ENCODE measurements around the gene HCFC1R1. TPM values are rescaled to one million over a fixed set of nuclear protein-coding genes. Genes with fewer than 3 reads are reported as not detected.

HCFC1R1 gene
- polyA plus RNA-seq, 3 donors, result 16.7 to 27.1 (median 19.9) TPM

DNA sequence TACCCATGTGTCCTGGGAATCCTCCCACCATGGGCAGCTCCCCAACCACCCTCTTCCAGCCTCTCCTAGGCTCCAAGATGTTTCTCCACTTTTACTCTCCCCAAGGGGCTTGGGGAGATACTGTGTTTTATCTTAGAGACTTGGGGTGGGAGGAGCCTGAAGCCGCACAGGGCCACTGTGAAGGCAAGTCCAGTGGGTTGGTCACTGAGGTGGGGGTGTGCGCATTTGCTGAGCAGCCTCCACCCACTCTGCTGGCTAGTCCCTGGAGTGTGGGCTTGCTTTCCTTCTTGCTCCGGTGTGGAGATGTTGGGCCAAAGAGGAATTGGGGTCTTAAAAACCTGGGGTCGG is 15.1 kb downstream of the HCFC1R1 start:
- Histone ChIP-seq H3K27me3 (ENCODE audit: control insufficient read depth in 2 of 2, insufficient read depth in 2 of 2, low read length in 2 of 2) (peaks cover 0 to 23% of the 10 kb centered on the region in 2 donors), H3K4me3 (replicated peaks in 1 of 3; ENCODE audit: low read depth in 2 of 3, low read length in 3 of 3) (peak overlapping the region in 1 of 3 experiments; percentile 75), H3K4me1 (ENCODE audit: control insufficient read depth in 1 of 2, insufficient read depth in 2 of 2, low read length in 2 of 2) (peaks cover 49 to 56% of the 10 kb centered on the region in 2 donors), H3K36me3 (replicated peaks in 1 of 2; ENCODE audit: control insufficient read depth in 1 of 2, insufficient read depth in 2 of 2, low read length in 2 of 2) (no peaks in the 10 kb centered on the region), H3K9ac (ENCODE audit: insufficient read depth, low read length, poor library complexity, severe bottlenecking) (no peak overlapping the region), H3K9me3 (replicated peaks in 1 of 2; ENCODE audit: control insufficient read depth in 1 of 2, insufficient read depth in 1 of 2, low read length in 2 of 2) (no peaks in the 10 kb centered on the region), H3K79me2 (ENCODE audit: insufficient read depth, low read length) (no peaks in the 10 kb centered on the region), H4K20me1 (ENCODE audit: insufficient read depth, low read length) (no peaks in the 10 kb centered on the region), H3K4me2 (replicated peaks; ENCODE audit: extremely low read depth, low read length, poor library complexity, severe bottlenecking) (peak overlapping the region; percentile 75), H3K27ac (ENCODE audit: low read depth in 1 of 2, low read length in 2 of 2) (peak overlapping the region in 1 of 2 donors; percentile 61), H2AFZ (ENCODE audit: insufficient read depth, low read depth, low read length, poor library complexity, severe bottlenecking) (no peak overlapping the region)
- TF ChIP-seq, protein P1, sequence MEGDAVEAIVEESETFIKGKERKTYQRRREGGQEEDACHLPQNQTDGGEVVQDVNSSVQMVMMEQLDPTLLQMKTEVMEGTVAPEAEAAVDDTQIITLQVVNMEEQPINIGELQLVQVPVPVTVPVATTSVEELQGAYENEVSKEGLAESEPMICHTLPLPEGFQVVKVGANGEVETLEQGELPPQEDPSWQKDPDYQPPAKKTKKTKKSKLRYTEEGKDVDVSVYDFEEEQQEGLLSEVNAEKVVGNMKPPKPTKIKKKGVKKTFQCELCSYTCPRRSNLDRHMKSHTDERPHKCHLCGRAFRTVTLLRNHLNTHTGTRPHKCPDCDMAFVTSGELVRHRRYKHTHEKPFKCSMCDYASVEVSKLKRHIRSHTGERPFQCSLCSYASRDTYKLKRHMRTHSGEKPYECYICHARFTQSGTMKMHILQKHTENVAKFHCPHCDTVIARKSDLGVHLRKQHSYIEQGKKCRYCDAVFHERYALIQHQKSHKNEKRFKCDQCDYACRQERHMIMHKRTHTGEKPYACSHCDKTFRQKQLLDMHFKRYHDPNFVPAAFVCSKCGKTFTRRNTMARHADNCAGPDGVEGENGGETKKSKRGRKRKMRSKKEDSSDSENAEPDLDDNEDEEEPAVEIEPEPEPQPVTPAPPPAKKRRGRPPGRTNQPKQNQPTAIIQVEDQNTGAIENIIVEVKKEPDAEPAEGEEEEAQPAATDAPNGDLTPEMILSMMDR (IDR thresholded peaks at IDR 0.05), result no peak
- H3K36me3 Mint-ChIP-seq, result peaks cover 5 to 6% of the 10 kb centered on the region in 2 donors
- H3K4me3 Mint-ChIP-seq, result peak overlapping the region; percentile 76 to 93
- intact Hi-C loops (cut with micrococcal nuclease), result no loop called here
- H3K27me3 Mint-ChIP-seq (ENCODE audit: low read depth in 3 of 3), result peaks cover 21 to 37% (median 21%) of the 10 kb centered on the region in 3 donors
- 84% methylated on average over 3 of the region's 4 CpGs for WGBS (ENCODE audit: insufficient coverage)
- peaks cover 53% of the 10 kb centered on the region for H3K4me1 Mint-ChIP-seq
- H3K9me3 Mint-ChIP-seq, result peaks cover 0 to 4% (median 0%) of the 10 kb centered on the region in 7 donors
- peak overlapping the region in 6 of 7 donors; percentile 78 to 95 (median 88) for H3K27ac Mint-ChIP-seq
- DNase-seq, result no peak

- peak overlapping the region; percentile 79 to 95 (median 87) for H3K27ac Mint-ChIP-seq
- peak overlapping the region; percentile 22 to 61 for H3K27ac ChIP-seq (ENCODE audit: low read depth in 1 of 2, low read length in 2 of 2)
- peaks cover 5 to 6% of the 10 kb centered on the region in 2 donors for H3K36me3 Mint-ChIP-seq
- peaks cover 0 to 18% of the 10 kb centered on the region in 2 donors for H3K27me3 ChIP-seq (ENCODE audit: control insufficient read depth in 2 of 2, insufficient read depth in 2 of 2, low read length in 2 of 2)
- peaks cover 18 to 32% (median 21%) of the 10 kb centered on the region in 3 donors for H3K27me3 Mint-ChIP-seq (ENCODE audit: low read depth in 3 of 3)
- DNase-seq, result peak; percentile 50 to 66 (median 65)
- TF ChIP-seq, protein P1 (IDR thresholded peaks at IDR 0.05), result no peak
- H3K9me3 Mint-ChIP-seq, result peaks cover 0 to 3% (median 0%) of the 10 kb centered on the region in 7 donors
- H3K4me1 ChIP-seq (ENCODE audit: control insufficient read depth in 1 of 2, insufficient read depth in 2 of 2, low read length in 2 of 2), result peaks cover 49 to 56% of the 10 kb centered on the region in 2 donors
- no peaks in the 10 kb centered on the region for H3K79me2 ChIP-seq (ENCODE audit: insufficient read depth, low read length)
- intact Hi-C loops (cut with micrococcal nuclease), result loop anchor here (2.0 kb wide), 2 partner anchors 13 to 15 kb away; partner anchors contain the start of genes HCFC1R1 (in 1 of the 2) and TNFRSF12A (in 1 of the 2)
- no peaks in the 10 kb centered on the region for H3K9me3 ChIP-seq (replicated peaks in 1 of 2; ENCODE audit: control insufficient read depth in 1 of 2, insufficient read depth in 1 of 2, low read length in 2 of 2)
- no peaks in the 10 kb centered on the region for H3K36me3 ChIP-seq (replicated peaks in 1 of 2; ENCODE audit: control insufficient read depth in 1 of 2, insufficient read depth in 2 of 2, low read length in 2 of 2)
- peak overlapping the region; percentile 76 to 93 for H3K4me3 Mint-ChIP-seq
- H3K4me1 Mint-ChIP-seq, result peaks cover 53% of the 10 kb centered on the region
- peak overlapping the region; percentile 58 for H2AFZ ChIP-seq (ENCODE audit: insufficient read depth, low read depth, low read length, poor library complexity, severe bottlenecking)
- H4K20me1 ChIP-seq (ENCODE audit: insufficient read depth, low read length), result no peaks in the 10 kb centered on the region
- peak overlapping the region; percentile 75 for H3K4me2 ChIP-seq (replicated peaks; ENCODE audit: extremely low read depth, low read length, poor library complexity, severe bottlenecking)
- 0% methylated on average over 10 of the region's 17 CpGs for WGBS (ENCODE audit: insufficient coverage)
- H3K9ac ChIP-seq (ENCODE audit: insufficient read depth, low read length, poor library complexity, severe bottlenecking), result peak overlapping the region; percentile 44
- H3K4me3 ChIP-seq (replicated peaks in 1 of 3; ENCODE audit: low read depth in 2 of 3, low read length in 3 of 3), result peak overlapping the region; percentile 16 to 75 (median 29)
Measured at GRCh38 chr16:3007957-3008689, 15.6 kb downstream of the HCFC1R1 start.

Data from CD14-positive monocyte (primary cell).